ENCODE results near the gene LNX2. TPM values are rescaled to one million over a fixed set of nuclear protein-coding genes. Genes with fewer than 3 reads are reported as not detected.

The LNX2 gene
- total and polyA plus RNA-seq, 2 donors (not counting 1 experiment from before 2014, with no cell fraction given): 2.9 to 10.9 TPM

GRCh38 chr13:27622881-27623280, 2.6 kb upstream of the LNX2 start:
- H3K27ac Mint-ChIP-seq: no peak overlapping the region
- no peak overlapping the region for H2AFZ ChIP-seq (ENCODE audit: insufficient read depth, low read depth, low read length, poor library complexity, severe bottlenecking)
- H3K79me2 ChIP-seq (ENCODE audit: control insufficient read depth, insufficient read depth, low read length): peaks cover 91% of the 10 kb centered on the region
- H3K4me3 Mint-ChIP-seq: peak overlapping the region; percentile 92
- no peak overlapping the region for H3K27ac ChIP-seq (ENCODE audit: low read length in 2 of 2)
- no peaks in the 10 kb centered on the region for H3K9me3 Mint-ChIP-seq (ENCODE audit: insufficient read depth)
- H3K4me1 Mint-ChIP-seq: peaks cover 66% of the 10 kb centered on the region
- H3K27me3 Mint-ChIP-seq: no peaks in the 10 kb centered on the region
- ChIA-PET CTCF (interaction anchor here (1.2 kb wide), 1 partner anchor 204 kb away, joined by 3 read pairs; no protein-coding TSS in a partner anchor), POLR2A (interaction anchor here (0.6 kb wide), 1 partner anchor 195 kb away, joined by 3 read pairs; no protein-coding TSS in a partner anchor)
- no peak overlapping the region for H3K9ac ChIP-seq (ENCODE audit: low read length)
- no peaks in the 10 kb centered on the region for H3K27me3 ChIP-seq (replicated peaks in 1 of 4; ENCODE audit: control extremely low read depth in 1 of 4, control insufficient read depth in 3 of 4, insufficient read depth in 4 of 4, low read length in 3 of 4)
- DNase-seq (no peak), ATAC-seq (ENCODE audit: low read depth) (no peak)
- H3K4me3 ChIP-seq (ENCODE audit: control extremely low read depth in 1 of 5, extremely low read depth in 1 of 5, insufficient read depth in 1 of 5, low read depth in 2 of 5, low read length in 4 of 5): no peak overlapping the region
- peak overlapping the region; percentile 96 for H3K4me2 ChIP-seq (replicated peaks; ENCODE audit: low read depth, low read length, poor library complexity, severe bottlenecking)
- 87% methylated on average over 5 of the region's 7 CpGs for WGBS (ENCODE audit: insufficient coverage)
- H3K4me1 ChIP-seq (ENCODE audit: control insufficient read depth in 2 of 2, insufficient read depth in 2 of 2, low read length in 2 of 2): peaks cover 27 to 28% of the 10 kb centered on the region in 2 donors
- intact Hi-C loops (cut with micrococcal nuclease): loop anchor here (5.0 to 10.0 kb wide), 3 partner anchors 88 to 1371 kb away; partner anchors contain the start of gene CDK8
- peaks cover 65% of the 10 kb centered on the region for H4K20me1 ChIP-seq (ENCODE audit: control insufficient read depth, insufficient read depth, low read length, poor library complexity, severe bottlenecking)
- peaks cover 0 to 18% of the 10 kb centered on the region in 2 experiments for H3K36me3 ChIP-seq (replicated peaks in 1 of 2; ENCODE audit: control extremely low read depth in 1 of 2, control insufficient read depth in 1 of 2, extremely low read depth in 1 of 2, insufficient read depth in 2 of 2, low read length in 1 of 2)
- H3K9me3 ChIP-seq (ENCODE audit: control extremely low read depth in 1 of 3, control insufficient read depth in 2 of 3, insufficient read depth in 1 of 3, low read length in 2 of 3): no peaks in the 10 kb centered on the region
- no peak for TF ChIP-seq EZH2 (IDR thresholded peaks at IDR 0.05; ENCODE audit: borderline replicate concordance, insufficient read depth, low read depth, low read length, poor library complexity, severe bottlenecking)

GRCh38 chr13:27622102-27622820, 1.9 kb upstream of the LNX2 start:
- peaks cover 0 to 14% of the 10 kb centered on the region in 2 experiments for H3K36me3 ChIP-seq (replicated peaks in 1 of 2; ENCODE audit: control extremely low read depth in 1 of 2, control insufficient read depth in 1 of 2, extremely low read depth in 1 of 2, insufficient read depth in 2 of 2, low read length in 1 of 2)
- Mint-ChIP-seq H3K4me1 (peaks cover 67% of the 10 kb centered on the region), H3K27ac (peak overlapping the region; percentile 86), H3K4me3 (peak overlapping the region; percentile 92), H3K9me3 (ENCODE audit: insufficient read depth) (no peaks in the 10 kb centered on the region), H3K27me3 (no peaks in the 10 kb centered on the region)
- peak overlapping the region; percentile 74 to 92 (median 86) for H3K4me3 ChIP-seq (ENCODE audit: control extremely low read depth in 1 of 5, extremely low read depth in 1 of 5, insufficient read depth in 1 of 5, low read depth in 2 of 5, low read length in 4 of 5)
- no peaks in the 10 kb centered on the region for H3K9me3 ChIP-seq (ENCODE audit: control extremely low read depth in 1 of 3, control insufficient read depth in 2 of 3, insufficient read depth in 1 of 3, low read length in 2 of 3)
- peak overlapping the region; percentile 96 for H3K4me2 ChIP-seq (replicated peaks; ENCODE audit: low read depth, low read length, poor library complexity, severe bottlenecking)
- H2AFZ ChIP-seq (ENCODE audit: insufficient read depth, low read depth, low read length, poor library complexity, severe bottlenecking): peak overlapping the region; percentile 92
- ATAC-seq (ENCODE audit: low read depth): no peak
- no peak for DNase-seq
- peaks cover 59% of the 10 kb centered on the region for H4K20me1 ChIP-seq (ENCODE audit: control insufficient read depth, insufficient read depth, low read length, poor library complexity, severe bottlenecking)
- H3K27me3 ChIP-seq (replicated peaks in 1 of 4; ENCODE audit: control extremely low read depth in 1 of 4, control insufficient read depth in 3 of 4, insufficient read depth in 4 of 4, low read length in 3 of 4): no peaks in the 10 kb centered on the region
- CTCF ChIA-PET: interaction anchor here (1.2 to 3.4 kb wide), 6 partner anchors 10 to 215 kb away, joined by 3 to 21 read pairs (median 8); partner anchors contain the start of genes GTF3A and MTIF3
- POLR2A ChIA-PET: interaction anchor here (0.5 to 3.8 kb wide), 3 partner anchors 175 to 197 kb away, joined by 3 to 26 read pairs (median 5); partner anchors contain the start of gene GTF3A
- H3K4me1 ChIP-seq (ENCODE audit: control insufficient read depth in 2 of 2, insufficient read depth in 2 of 2, low read length in 2 of 2): peaks cover 27 to 28% of the 10 kb centered on the region in 2 donors
- intact Hi-C loops (cut with micrococcal nuclease): loop anchor here (5.0 to 10.0 kb wide), 3 partner anchors 87 to 1370 kb away; partner anchors contain the start of gene CDK8
- H3K79me2 ChIP-seq (ENCODE audit: control insufficient read depth, insufficient read depth, low read length): peaks cover 91% of the 10 kb centered on the region
- 6% methylated on average over 12 of the region's 13 CpGs for WGBS (ENCODE audit: insufficient coverage)
- H3K27ac ChIP-seq (ENCODE audit: low read length in 2 of 2): peak overlapping the region; percentile 54 to 98
- H3K9ac ChIP-seq (ENCODE audit: low read length): peak overlapping the region; percentile 91
- TF ChIP-seq EZH2 (IDR thresholded peaks at IDR 0.05; ENCODE audit: borderline replicate concordance, insufficient read depth, low read depth, low read length, poor library complexity, severe bottlenecking) (no peak), CTCF (IDR thresholded peaks at IDR 0.05) (no peak)
